HG03103 (cell line): ENCODE data around the gene CYB5R4.
A peak's percentile ranks its signal among the peaks of the same experiment; 100 is the strongest.

ENCODE experiments used
- ATAC-seq: cut with Tn5 transposase; IDR thresholded peaks from one replicate; pipeline ENCODE4 v1.9.1; 2021; ENCODE audit warnings: low read depth; ENCODE audit not compliant: unreplicated experiment

Gene CYB5R4

GRCh38 chr6:83859410-83860358 lies at the start of gene CYB5R4:
Gene CYB5R4 (plus strand): TSS chr6:83859689. CDS start chr6:83859783, 94 bp downstream.
- ATAC-seq: peak; percentile 98

- no peak for ATAC-seq
Observed at GRCh38 chr6:83812595-83812994, 46.9 kb upstream of the CYB5R4 start.

GRCh38 chr6:83815631-83816272 lies 43.7 kb upstream of the CYB5R4 start:
- no peak for ATAC-seq

- no peak for ATAC-seq
Observed at GRCh38 chr6:83822629-83823169, 36.8 kb upstream of the CYB5R4 start.

- ATAC-seq: no peak
Observed at GRCh38 chr6:83824388-83824801, 35.1 kb upstream of the CYB5R4 start.

GRCh38 chr6:83824831-83825230 lies 34.7 kb upstream of the CYB5R4 start:
- no peak for ATAC-seq

- ATAC-seq: no peak
Observed at GRCh38 chr6:83827050-83827449, 32.4 kb upstream of the CYB5R4 start.

GRCh38 chr6:83838727-83839126 lies 20.8 kb upstream of the CYB5R4 start:
- ATAC-seq: no peak

- no peak for ATAC-seq
Observed at GRCh38 chr6:83844170-83844569, 15.3 kb upstream of the CYB5R4 start.

- ATAC-seq: no peak
Observed at GRCh38 chr6:83846291-83846690, 13.2 kb upstream of the CYB5R4 start.

GRCh38 chr6:83847179-83847578 lies 12.3 kb upstream of the CYB5R4 start:
- ATAC-seq: peak; percentile 79

GRCh38 chr6:83849127-83849526 lies 10.4 kb upstream of the CYB5R4 start:
- ATAC-seq: no peak

GRCh38 chr6:83849610-83850009 lies 9.9 kb upstream of the CYB5R4 start:
- no peak for ATAC-seq

- ATAC-seq: no peak
Observed at GRCh38 chr6:83852528-83853177, 6.8 kb upstream of the CYB5R4 start.

GRCh38 chr6:83853178-83854000 lies 6.1 kb upstream of the CYB5R4 start, which contains the start of gene RIPPLY2:
Gene RIPPLY2 (plus strand): TSS chr6:83853360. CDS start chr6:83853417, 57 bp downstream.
- ATAC-seq: peak; percentile 71

- peak; percentile 12 for ATAC-seq
Observed at GRCh38 chr6:83854001-83854501, 5.4 kb upstream of the CYB5R4 start.

- ATAC-seq: no peak
Observed at GRCh38 chr6:83854766-83855165, 4.7 kb upstream of the CYB5R4 start.

- ATAC-seq: no peak
Observed at GRCh38 chr6:83860359-83860755, 868 bp downstream of the CYB5R4 start.

- no peak for ATAC-seq
Observed at GRCh38 chr6:83860782-83861495, 1.4 kb downstream of the CYB5R4 start.
